Erythroblast (primary cell): ENCODE measurements around the gene PIP5K1C.

ENCODE experiments used
- GATA1 ChIP-seq: IDR thresholded peaks from 2 replicates; pipeline ENCODE4 v1.6.1; 2011; ENCODE audit warnings: low read depth, mild to moderate bottlenecking, control low read depth, low read length, moderate library complexity
- POLR2A ChIP-seq: IDR thresholded peaks from 2 replicates; pipeline ENCODE4 v1.6.1; 2011; ENCODE audit warnings: mild to moderate bottlenecking, low read length

DNA sequence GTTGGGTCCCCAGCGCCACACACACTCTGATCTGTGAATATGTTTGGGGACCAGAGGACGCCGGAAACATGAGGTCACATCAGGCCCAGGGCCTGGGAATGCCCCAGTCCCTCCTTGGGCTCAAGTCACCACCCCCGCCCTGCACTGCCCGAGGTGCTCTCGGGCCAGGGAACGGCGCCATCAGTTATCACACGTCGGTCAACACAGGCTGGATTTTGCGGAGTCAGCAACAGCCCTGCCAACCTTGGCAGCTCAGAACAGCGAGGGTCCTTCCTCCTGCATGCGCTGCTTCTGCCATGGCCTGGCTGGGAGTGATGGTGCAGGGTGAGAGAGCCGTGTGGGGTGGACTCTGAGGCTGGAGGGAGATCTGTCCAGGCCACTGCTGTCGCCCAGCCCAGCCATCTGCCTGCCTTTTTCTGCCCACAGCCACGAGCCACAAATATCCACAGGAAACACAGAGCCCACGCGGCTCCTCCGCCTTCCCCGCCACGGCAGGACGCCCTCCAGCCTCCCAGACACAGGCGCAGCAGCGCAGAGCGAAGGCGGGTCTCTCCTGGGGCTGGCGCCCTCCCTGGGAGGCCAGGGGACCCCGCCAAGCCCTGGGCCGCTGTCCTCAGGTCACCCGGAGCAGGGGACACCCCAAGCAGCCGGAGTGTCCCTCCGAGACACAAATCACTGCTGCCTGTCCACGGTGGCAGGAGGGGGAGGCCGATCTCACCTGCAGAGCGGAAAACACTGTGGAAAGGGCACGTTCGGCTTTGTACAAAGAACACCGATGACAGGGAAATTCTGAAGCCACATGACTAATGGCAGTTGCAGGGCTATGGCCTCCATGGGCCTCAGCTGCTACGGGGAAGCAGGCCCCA lies 42.0 kb downstream of the PIP5K1C start:
- TF ChIP-seq GATA1 (no peak), POLR2A (no peak)
